SK-N-SH (cell line): ENCODE results near the gene FBXO15. TPM values are rescaled to one million over a fixed set of nuclear protein-coding genes. Genes with fewer than 3 reads are reported as not detected.

Experiments used
- CTCF ChIA-PET: fragments of 300-600, 350-600 bp; formaldehyde crosslinking; extraction: SDS; loops from one replicate; lab custom pipeline; 2021; lab: Yijun Ruan, JAX
- POLR2A ChIA-PET: fragments of 350-600 bp; sonication (Branson Sonifier 250); formaldehyde crosslinking; extraction: SDS; loops from one replicate; lab custom pipeline; 2020; ENCODE audit warnings: antibody characterized with exemption, inconsistent platforms; lab: Yijun Ruan, JAX
- DNase-seq: peaks from one replicate; pipeline ENCODE4 v3.0.0; 2012
- H2AFZ ChIP-seq: fragments of 200-600 bp; sonication (generic); 2 replicates; pipeline ENCODE4 v1.8.1; 2016; ENCODE audit warnings: antibody characterized with exemption, mild to moderate bottlenecking, low read depth
- H3F3A ChIP-seq: fragments of 200-600 bp; sonication (generic); replicated peaks from 2 replicates; pipeline ENCODE3; 2016; ENCODE audit warnings: antibody characterized with exemption, mild to moderate bottlenecking; ENCODE audit not compliant: insufficient read depth
- H3K27ac ChIP-seq, 2 experiments: fragments of 200-500 bp in 1 of 2; fragments of 200-600 bp in 1 of 2; sonication (Bioruptor generic) in 1 of 2; sonication (generic), shearing (Covaris generic) in 1 of 2; 2 replicates each; pipeline versions ENCODE4 v1.5.1 to v1.6.1; 2014 to 2016; ENCODE audit warnings: low read depth in 2 of 2, inconsistent platforms in 1 of 2, low read length in 1 of 2, mild to moderate bottlenecking in 1 of 2, mixed read lengths in 1 of 2
- H3K27me3 ChIP-seq: fragments of 200-600 bp; sonication (generic), shearing (Covaris generic); 2 replicates; pipeline ENCODE4 v1.6.1; 2016; ENCODE audit warnings: mixed run types; ENCODE audit not compliant: insufficient read depth
- H3K36me3 ChIP-seq, 2 experiments: fragments of 200-500 bp in 1 of 2; fragments of 200-600 bp in 1 of 2; sonication (Bioruptor generic) in 1 of 2; sonication (generic) in 1 of 2; replicated peaks in 1 of 2; 2 replicates each; pipeline versions ENCODE3 to v1.5.1; 2014 to 2016; ENCODE audit warnings: low read length in 1 of 2, mild to moderate bottlenecking in 1 of 2; ENCODE audit not compliant: insufficient read depth in 2 of 2, control insufficient read depth in 1 of 2
- H3K4me1 ChIP-seq, 2 experiments: fragments of 200-500 bp in 1 of 2; fragments of 200-600 bp in 1 of 2; sonication (Bioruptor generic) in 1 of 2; sonication (generic), shearing (Covaris generic) in 1 of 2; 2 replicates each; pipeline versions ENCODE4 v1.5.1 to v1.6.1; 2014 to 2016; ENCODE audit warnings: low read depth in 1 of 2, low read length in 1 of 2, mixed run types in 1 of 2; ENCODE audit not compliant: insufficient read depth in 2 of 2, control insufficient read depth in 1 of 2
- H3K4me2 ChIP-seq: fragments of 200-600 bp; sonication (generic), shearing (Covaris generic); 2 replicates; pipeline ENCODE4 v1.6.1; 2017; ENCODE audit warnings: mixed run types
- H3K4me3 ChIP-seq, 2 experiments: fragments of 200-500 bp in 1 of 2; fragments of 200-600 bp in 1 of 2; sonication (Bioruptor generic) in 1 of 2; sonication (generic), shearing (Covaris generic) in 1 of 2; 2 replicates each; pipeline versions ENCODE4 v1.5.1 to v1.8.1; 2014 to 2016; ENCODE audit warnings: low read depth in 2 of 2, inconsistent platforms in 1 of 2, low read length in 1 of 2, mild to moderate bottlenecking in 1 of 2, mixed read lengths in 1 of 2, moderate library complexity in 1 of 2
- H3K79me2 ChIP-seq: fragments of 200-600 bp; sonication (generic); 2 replicates; pipeline ENCODE4 v1.8.1; 2017; ENCODE audit warnings: mild to moderate bottlenecking; ENCODE audit not compliant: insufficient read depth
- H3K9ac ChIP-seq: fragments of 200-600 bp; sonication (generic); 2 replicates; pipeline ENCODE4 v1.6.1; 2017; ENCODE audit warnings: mixed run types
- H3K9me2 ChIP-seq: fragments of 200-600 bp; sonication (generic); 2 replicates; pipeline ENCODE4 v1.6.1; 2017; ENCODE audit warnings: mixed run types
- H3K9me3 ChIP-seq: fragments of 200-600 bp; sonication (generic); 2 replicates; pipeline ENCODE4 v1.6.1; 2017; ENCODE audit warnings: mixed run types, mild to moderate bottlenecking, moderate library complexity
- H4K20me1 ChIP-seq: fragments of 200-600 bp; sonication (generic); 2 replicates; pipeline ENCODE4 v1.6.1; 2017; ENCODE audit warnings: mild to moderate bottlenecking, mixed run types; ENCODE audit not compliant: insufficient read depth
- CHD2 ChIP-seq: fragments of 150-350 bp; IDR thresholded peaks from 2 replicates; pipeline ENCODE4 v1.6.1; 2018; ENCODE audit warnings: low read length; ENCODE audit not compliant: partially characterized antibody
- ELF1 ChIP-seq: IDR thresholded peaks from 2 replicates; pipeline ENCODE4 v1.4.0; 2012
- EP300 ChIP-seq, 2 experiments: IDR thresholded peaks; 2 replicates each; pipeline versions ENCODE4 v1.4.0 to v1.6.1; 2012; ENCODE audit warnings: borderline replicate concordance in 1 of 2, low read depth in 1 of 2, low read length in 1 of 2
- EZH2phosphoT487 ChIP-seq: fragments of 200-600 bp; sonication (generic); IDR thresholded peaks from 2 replicates; pipeline ENCODE4 v1.6.1; 2017; ENCODE audit warnings: low read depth, mixed run types, mild to moderate bottlenecking, antibody characterized with exemption, moderate library complexity, borderline replicate concordance
- FOXM1 ChIP-seq: IDR thresholded peaks from 2 replicates; pipeline ENCODE4 v1.4.0; 2012; ENCODE audit warnings: low read depth, mild to moderate bottlenecking
- GABPA ChIP-seq: IDR thresholded peaks from 2 replicates; pipeline ENCODE4 v1.4.0; 2012; ENCODE audit warnings: low read depth, mild to moderate bottlenecking
- MEF2A ChIP-seq: IDR thresholded peaks from 2 replicates; pipeline ENCODE4 v1.4.0; 2012; ENCODE audit warnings: low read depth, borderline replicate concordance
- MXI1 ChIP-seq: IDR thresholded peaks from 2 replicates; pipeline ENCODE4 v1.6.1; 2012; ENCODE audit warnings: mild to moderate bottlenecking, low read depth, low read length, improper control_type of control experiment
- NFIC ChIP-seq: IDR thresholded peaks from 2 replicates; pipeline ENCODE4 v1.4.0; 2012; ENCODE audit warnings: borderline replicate concordance
- NRF1 ChIP-seq: IDR thresholded peaks from 2 replicates; pipeline ENCODE4 v1.6.1; 2012; ENCODE audit warnings: low read depth, mild to moderate bottlenecking, low read length
- PBX3 ChIP-seq: IDR thresholded peaks from 2 replicates; pipeline ENCODE4; 2012
- POLR2AphosphoS5 ChIP-seq: IDR thresholded peaks from 2 replicates; pipeline ENCODE4 v1.6.1; 2012; ENCODE audit warnings: low read depth, low read length
- RCOR1 ChIP-seq: fragments of 150-350 bp; IDR thresholded peaks from 2 replicates; pipeline ENCODE4 v1.6.1; 2017; ENCODE audit warnings: antibody characterized with exemption, low read length
- RFX5 ChIP-seq: IDR thresholded peaks from 2 replicates; pipeline ENCODE4 v1.6.1; 2012; ENCODE audit warnings: mild to moderate bottlenecking, improper control_type of control experiment, low read length
- RXRA ChIP-seq: IDR thresholded peaks from 2 replicates; pipeline ENCODE4 v1.4.0; 2012; ENCODE audit warnings: low read depth, mild to moderate bottlenecking, borderline replicate concordance
- SIN3A ChIP-seq: IDR thresholded peaks from 2 replicates; pipeline ENCODE4 v1.6.1; 2012; ENCODE audit warnings: low read depth, mild to moderate bottlenecking, low read length, moderate library complexity, borderline replicate concordance
- SMC3 ChIP-seq: IDR thresholded peaks from 2 replicates; pipeline ENCODE4 v1.6.1; 2012; ENCODE audit warnings: low read depth, low read length, improper control_type of control experiment
- ZBTB33 ChIP-seq: IDR thresholded peaks from 2 replicates; pipeline ENCODE4 v1.4.0; 2012; ENCODE audit warnings: low read depth, borderline replicate concordance
- WGBS: methylation state at CpG from one replicate; pipeline ENCODE4 v1.1.6; 2017; ENCODE audit warnings: low lambda C conversion rate; 5-methylcytosine and 5-hydroxymethylcytosine counted together
- polyA plus RNA-seq, 3 experiments: library from polyadenylated mRNA; depleted of rRNA; stranded (reverse); fragments of >200 nt; gene quantifications; 2 replicates each; pipeline ENCODE4 v1.2.3, GENCODE V29; 2012
- TF ChIP-seq, protein P1 (sequence below): IDR thresholded peaks from 2 replicates; pipeline ENCODE4 v1.4.0; 2012; ENCODE audit warnings: low read depth, borderline replicate concordance
- TF ChIP-seq, protein P2 (sequence below): fragments of 150-350 bp; IDR thresholded peaks from 2 replicates; pipeline ENCODE4 v1.6.1; 2017; ENCODE audit warnings: antibody characterized with exemption, low read length, low read depth, borderline replicate concordance
- TF ChIP-seq, protein P3 (sequence below): fragments of 150-350 bp; IDR thresholded peaks from 2 replicates; pipeline ENCODE4 v1.6.1; 2016; ENCODE audit warnings: mild to moderate bottlenecking, low read depth, low read length

Gene FBXO15
- polyA plus RNA-seq, 1 of the 3 experiments (the other 2 are of a cell fraction), result 0.62 TPM

DNA sequence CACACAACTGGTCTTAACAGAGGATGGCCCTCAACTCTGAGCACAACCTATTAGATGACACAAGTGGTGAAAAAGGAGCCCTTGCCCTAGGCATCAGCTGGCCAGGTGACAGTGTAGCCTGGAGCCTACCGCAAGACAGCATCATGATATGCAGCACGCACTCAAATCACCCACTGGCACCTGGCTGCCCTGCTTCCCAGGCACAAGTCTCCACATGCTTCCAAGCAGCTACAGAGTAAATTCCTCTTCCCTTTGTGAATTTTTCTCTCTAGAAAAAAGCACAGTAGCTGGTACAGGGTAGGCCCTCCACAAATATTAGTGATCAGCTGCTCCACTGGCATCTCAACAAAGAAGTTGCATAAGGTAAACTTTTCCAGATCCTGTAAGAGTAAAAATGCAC is 6.0 kb downstream of the FBXO15 start (continued):
- TF ChIP-seq, protein P1, sequence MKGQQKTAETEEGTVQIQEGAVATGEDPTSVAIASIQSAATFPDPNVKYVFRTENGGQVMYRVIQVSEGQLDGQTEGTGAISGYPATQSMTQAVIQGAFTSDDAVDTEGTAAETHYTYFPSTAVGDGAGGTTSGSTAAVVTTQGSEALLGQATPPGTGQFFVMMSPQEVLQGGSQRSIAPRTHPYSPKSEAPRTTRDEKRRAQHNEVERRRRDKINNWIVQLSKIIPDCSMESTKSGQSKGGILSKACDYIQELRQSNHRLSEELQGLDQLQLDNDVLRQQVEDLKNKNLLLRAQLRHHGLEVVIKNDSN, result no peak
- no peak for TF ChIP-seq NRF1
- TF ChIP-seq NFIC, result no peak
- TF ChIP-seq SIN3A, result no peak
- TF ChIP-seq PBX3, result no peak
- TF ChIP-seq, protein P2, sequence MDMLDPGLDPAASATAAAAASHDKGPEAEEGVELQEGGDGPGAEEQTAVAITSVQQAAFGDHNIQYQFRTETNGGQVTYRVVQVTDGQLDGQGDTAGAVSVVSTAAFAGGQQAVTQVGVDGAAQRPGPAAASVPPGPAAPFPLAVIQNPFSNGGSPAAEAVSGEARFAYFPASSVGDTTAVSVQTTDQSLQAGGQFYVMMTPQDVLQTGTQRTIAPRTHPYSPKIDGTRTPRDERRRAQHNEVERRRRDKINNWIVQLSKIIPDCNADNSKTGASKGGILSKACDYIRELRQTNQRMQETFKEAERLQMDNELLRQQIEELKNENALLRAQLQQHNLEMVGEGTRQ, result no peak
- TF ChIP-seq ELF1, result no peak
- TF ChIP-seq SMC3, result no peak
- no peak for TF ChIP-seq ZBTB33
- no peak for TF ChIP-seq EP300 (IDR thresholded peaks at IDR 0.05; ENCODE audit: borderline replicate concordance in 1 of 2, low read depth in 1 of 2, low read length in 1 of 2)
- TF ChIP-seq CHD2, result no peak
- TF ChIP-seq RXRA, result no peak

GRCh38 chr18:74140582-74140981 is 7.1 kb downstream of the FBXO15 start:
- peaks cover 3% of the 10 kb centered on the region for H3F3A ChIP-seq
- no peak overlapping the region for H2AFZ ChIP-seq
- no peaks in the 10 kb centered on the region for H3K9me3 ChIP-seq
- CTCF ChIA-PET, result no interaction called here
- no peaks in the 10 kb centered on the region for H4K20me1 ChIP-seq
- H3K79me2 ChIP-seq, result no peaks in the 10 kb centered on the region
- WGBS, result 44% methylated on average over 1 of the region's 1 CpG
- no peak overlapping the region for H3K4me2 ChIP-seq
- H3K4me1 ChIP-seq, result peaks cover 0 to 4% of the 10 kb centered on the region in 2 experiments; a peak in 1 of 4 replicates
- DNase-seq, result no peak
- no peaks in the 10 kb centered on the region for H3K36me3 ChIP-seq
- H3K27me3 ChIP-seq, result no peaks in the 10 kb centered on the region; the same call in 1 of the 2 replicates
- no peaks in the 10 kb centered on the region for H3K9me2 ChIP-seq
- no peak overlapping the region for H3K4me3 ChIP-seq
- POLR2A ChIA-PET, result no interaction called here
- no peak overlapping the region for H3K9ac ChIP-seq
- no peak overlapping the region for H3K27ac ChIP-seq
- TF ChIP-seq RCOR1, result no peak
- no peak for TF ChIP-seq POLR2AphosphoS5
- no peak for TF ChIP-seq MXI1
- no peak for TF ChIP-seq RXRA
- no peak for TF ChIP-seq ZBTB33
- TF ChIP-seq, protein P3, sequence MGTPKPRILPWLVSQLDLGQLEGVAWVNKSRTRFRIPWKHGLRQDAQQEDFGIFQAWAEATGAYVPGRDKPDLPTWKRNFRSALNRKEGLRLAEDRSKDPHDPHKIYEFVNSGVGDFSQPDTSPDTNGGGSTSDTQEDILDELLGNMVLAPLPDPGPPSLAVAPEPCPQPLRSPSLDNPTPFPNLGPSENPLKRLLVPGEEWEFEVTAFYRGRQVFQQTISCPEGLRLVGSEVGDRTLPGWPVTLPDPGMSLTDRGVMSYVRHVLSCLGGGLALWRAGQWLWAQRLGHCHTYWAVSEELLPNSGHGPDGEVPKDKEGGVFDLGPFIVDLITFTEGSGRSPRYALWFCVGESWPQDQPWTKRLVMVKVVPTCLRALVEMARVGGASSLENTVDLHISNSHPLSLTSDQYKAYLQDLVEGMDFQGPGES, result no peak
- no peak for TF ChIP-seq RFX5
- TF ChIP-seq, protein P2, result no peak
- TF ChIP-seq EZH2phosphoT487, result no peak
- TF ChIP-seq NFIC, result no peak
- TF ChIP-seq GABPA, result no peak
- no peak for TF ChIP-seq MEF2A
- TF ChIP-seq FOXM1, result no peak
